ENCODE results near the gene DNAJB1. TPM values are rescaled to one million over a fixed set of nuclear protein-coding genes. Genes with fewer than 3 reads are reported as not detected.

Gene DNAJB1
- total RNA-seq, 1 experiment from 2014 or later, result 149 TPM

DNA sequence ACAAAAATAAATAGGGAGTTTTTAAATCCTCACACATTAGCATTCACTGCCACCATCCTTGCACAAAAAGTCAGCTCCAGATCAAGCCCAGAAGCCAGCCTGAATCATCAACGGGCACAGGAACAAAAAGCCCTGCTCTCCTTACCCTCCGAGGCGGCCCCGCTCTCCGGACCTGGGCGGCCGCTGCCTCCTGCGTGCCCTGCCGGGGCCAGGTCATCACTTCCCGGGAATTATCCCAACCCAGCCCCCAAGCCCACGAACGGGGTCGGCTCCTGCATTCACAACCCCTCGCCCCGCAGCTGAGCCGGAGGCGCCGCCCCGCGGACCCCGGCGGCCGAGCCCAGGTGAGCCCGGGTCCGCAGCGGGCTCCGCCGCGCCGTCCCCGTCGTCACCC is 754 bp downstream of the DNAJB1 start:
- no peak for ATAC-seq
- TF ChIP-seq CTCF (IDR thresholded peaks at IDR 0.05) (no peak), POLR2AphosphoS5 (IDR thresholded peaks at IDR 0.05; ENCODE audit: low read depth, low read length) (no peak), SIN3A (IDR thresholded peaks at IDR 0.05; ENCODE audit: borderline replicate concordance, insufficient read depth, low read depth, low read length) (no peak), TCF7L2 (IDR thresholded peaks at IDR 0.05; ENCODE audit: low read depth, low read length) (no peak), REST (IDR thresholded peaks at IDR 0.05; ENCODE audit: insufficient read depth in 1 of 2, low read depth in 2 of 2, low read length in 1 of 2) (no peak)
- DNase-seq (ENCODE audit: low read depth, low spot score), result no peak
- no TSS peak for BruUV-seq (replicated peaks)
- Histone ChIP-seq H3K9me3 (ENCODE audit: control insufficient read depth, insufficient read depth, low read depth, low read length) (no peaks in the 10 kb centered on the region), H3K27me3 (ENCODE audit: control insufficient read depth, insufficient read depth, low read length) (no peaks in the 10 kb centered on the region), H3K36me3 (ENCODE audit: control insufficient read depth, insufficient read depth, low read length) (peaks cover 10% of the 10 kb centered on the region), H3K4me3 (ENCODE audit: low read depth in 2 of 2, low read length in 2 of 2) (peak overlapping the region; percentile 86 to 97), H3K4me1 (ENCODE audit: control insufficient read depth, insufficient read depth, low read length) (peaks cover 46% of the 10 kb centered on the region), H3K27ac (ENCODE audit: low read length) (peak overlapping the region; percentile 81)
- ChIA-PET POLR2A (interaction anchor here (0.5 to 0.6 kb wide), 2 partner anchors 10 to 466 kb away, joined by 3 to 7 read pairs; no protein-coding TSS in a partner anchor), CTCF (interaction anchor here (1.2 kb wide), 1 partner anchor 12 kb away, joined by 4 read pairs; no protein-coding TSS in a partner anchor)
- intact Hi-C loops (cut with micrococcal nuclease; ENCODE audit: unreplicated experiment) (no loop called here), in situ Hi-C loops (cut with HindIII; ENCODE audit: low pct_unique_long_range_greater_than_20kb, low sequenced_read_pairs) (no loop called here)

- no TSS peak for BruUV-seq (replicated peaks)
- peak overlapping the region; percentile 86 to 97 for H3K4me3 ChIP-seq (ENCODE audit: low read depth in 2 of 2, low read length in 2 of 2)
- H3K27ac ChIP-seq (ENCODE audit: low read length), result peak overlapping the region; percentile 81
- intact Hi-C loops (cut with micrococcal nuclease; ENCODE audit: unreplicated experiment), result no loop called here
- ChIA-PET POLR2A (interaction anchor here (0.5 to 0.6 kb wide), 2 partner anchors 74 to 467 kb away, joined by 5 to 7 read pairs; no protein-coding TSS in a partner anchor), CTCF (interaction anchor here (1.4 kb wide), 1 partner anchor 12 kb away, joined by 4 read pairs; no protein-coding TSS in a partner anchor)
- DNase-seq (ENCODE audit: low read depth, low spot score) (no peak), ATAC-seq (no peak)
- no peaks in the 10 kb centered on the region for H3K27me3 ChIP-seq (ENCODE audit: control insufficient read depth, insufficient read depth, low read length)
- peaks cover 10% of the 10 kb centered on the region for H3K36me3 ChIP-seq (ENCODE audit: control insufficient read depth, insufficient read depth, low read length)
- TF ChIP-seq TCF7L2 (IDR thresholded peaks at IDR 0.05; ENCODE audit: low read depth, low read length) (no peak), REST (IDR thresholded peaks at IDR 0.05; ENCODE audit: insufficient read depth in 1 of 2, low read depth in 2 of 2, low read length in 1 of 2) (no peak), CTCF (IDR thresholded peaks at IDR 0.05) (no peak), POLR2AphosphoS5 (IDR thresholded peaks at IDR 0.05; ENCODE audit: low read depth, low read length) (no peak), SIN3A (IDR thresholded peaks at IDR 0.05; ENCODE audit: borderline replicate concordance, insufficient read depth, low read depth, low read length) (no peak)
- H3K4me1 ChIP-seq (ENCODE audit: control insufficient read depth, insufficient read depth, low read length), result peaks cover 44% of the 10 kb centered on the region
- in situ Hi-C loops (cut with HindIII; ENCODE audit: low pct_unique_long_range_greater_than_20kb, low sequenced_read_pairs), result no loop called here
- H3K9me3 ChIP-seq (ENCODE audit: control insufficient read depth, insufficient read depth, low read depth, low read length), result no peaks in the 10 kb centered on the region
Measured at GRCh38 chr19:14516746-14517438, 1.3 kb downstream of the DNAJB1 start.

Measured in Panc1 (cell line).